Measurements from ENCODE around the gene PLEKHG5.

The PLEKHG5 gene

GRCh38 chr1:6504887-6505286, 13.4 kb upstream of the PLEKHG5 start:
- TF ChIP-seq CTCF (IDR thresholded peaks at IDR 0.05): no peak

DNA sequence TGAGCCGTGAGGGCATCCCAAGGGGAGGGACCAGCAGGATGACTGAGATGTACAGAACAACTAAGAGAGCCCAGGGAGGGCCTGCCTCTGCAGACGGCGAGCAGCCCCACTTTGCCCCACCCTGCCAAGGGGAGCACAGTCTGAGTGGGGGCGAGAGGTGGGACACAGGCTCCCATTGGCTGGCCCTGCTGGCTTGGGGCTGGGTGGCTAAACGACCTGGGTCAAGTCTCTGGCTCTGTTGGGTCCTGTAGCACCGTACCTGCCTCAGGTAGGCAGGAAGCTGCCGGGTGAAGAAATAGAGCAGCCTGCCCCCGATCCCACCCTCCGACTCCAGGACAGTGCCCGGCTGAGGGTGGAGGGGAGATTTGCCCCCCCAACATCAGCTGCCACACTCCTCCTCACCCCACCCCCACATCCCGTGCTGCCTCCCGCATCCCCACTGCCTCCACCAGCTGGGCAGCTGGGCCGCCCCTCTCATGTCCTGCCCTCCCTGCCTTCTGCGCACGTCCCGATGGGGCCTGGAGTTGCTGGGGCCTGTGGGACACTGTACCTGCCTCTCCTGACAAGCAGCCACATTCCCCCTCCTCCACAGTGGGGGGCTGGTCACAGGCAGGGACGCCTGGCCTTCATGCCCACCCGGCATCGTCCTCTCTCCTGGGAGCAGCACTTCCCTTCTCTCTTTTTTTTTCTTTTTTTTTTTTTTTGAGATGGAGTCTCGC, 12.6 kb upstream of the PLEKHG5 start:
- no peak for TF ChIP-seq CTCF (IDR thresholded peaks at IDR 0.05)

- TF ChIP-seq CTCF (IDR thresholded peaks at IDR 0.05): no peak
These were observed 10.8 kb upstream of the PLEKHG5 start for GRCh38 chr1:6502000-6502891.

- TF ChIP-seq CTCF (IDR thresholded peaks at IDR 0.05): no peak
These were observed 9.9 kb upstream of the PLEKHG5 start for GRCh38 chr1:6501279-6501813.

GRCh38 chr1:6500544-6501278, 9.2 kb upstream of the PLEKHG5 start:
- no peak for TF ChIP-seq CTCF (IDR thresholded peaks at IDR 0.05)

DNA sequence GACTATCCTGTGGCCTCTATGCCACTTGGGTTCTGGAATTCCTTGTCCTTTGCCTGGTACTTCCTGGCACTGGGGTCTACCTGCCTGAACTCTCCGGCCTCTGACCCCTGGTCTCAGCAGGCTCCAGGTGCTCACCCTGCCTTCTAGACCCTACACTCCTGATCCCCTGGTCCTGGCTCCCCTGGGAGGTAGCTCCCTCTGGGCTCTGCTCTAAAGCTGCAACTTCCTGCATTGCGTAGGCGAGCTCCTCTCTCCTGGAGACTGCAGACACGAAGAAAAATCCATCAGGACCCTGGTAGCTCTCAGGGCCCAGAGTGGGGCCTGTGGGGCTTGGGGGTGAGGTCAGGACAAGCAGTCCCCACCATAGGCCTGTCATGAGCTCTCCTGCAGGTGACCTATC, 7.8 kb upstream of the PLEKHG5 start:
- TF ChIP-seq CTCF (IDR thresholded peaks at IDR 0.05): no peak

GRCh38 chr1:6498576-6499111, 7.2 kb upstream of the PLEKHG5 start:
- TF ChIP-seq CTCF (IDR thresholded peaks at IDR 0.05): no peak

All from LNCAP (cell line).